22Rv1 (cell line): Measurements from ENCODE around the gene SORL1.

Experiments
- CTCF ChIP-seq: fragments of 450-650 bp; IDR thresholded peaks from 2 replicates; pipeline ENCODE4 v1.5.1; 2017; ENCODE audit warnings: mild to moderate bottlenecking
- ZFX ChIP-seq: fragments of 450-650 bp; IDR thresholded peaks from 2 replicates; pipeline ENCODE4 v1.6.1; 2017; ENCODE audit warnings: antibody characterized with exemption, borderline replicate concordance

- TF ChIP-seq CTCF = no peak
- no peak for TF ChIP-seq ZFX
Measured at GRCh38 chr11:121485216-121485615, 33.1 kb downstream of the SORL1 start.
